ENCODE measurements around the gene KRTAP4-2. TPM values are rescaled to one million over a fixed set of nuclear protein-coding genes. Genes with fewer than 3 reads are reported as not detected.

The KRTAP4-2 gene
- total and polyA plus RNA-seq, 9 of the 15 experiments (the other 6 are each of a cell fraction or from before 2014, with no cell fraction given): not detected

GRCh38 chr17:41149652-41149985 is 28.4 kb downstream of the KRTAP4-2 start, which contains the start of gene KRTAP4-5:
TSS of gene KRTAP4-5 (minus strand) at chr17:41149825. CDS start at chr17:41149767, 58 bp downstream.
- no peaks in the 10 kb centered on the region; a peak in 1 of 5 replicates for H3K27me3 ChIP-seq (ENCODE audit: control insufficient read depth in 2 of 2, insufficient read depth in 2 of 2, low read length in 2 of 2)
- ATAC-seq (no peak), DNase-seq (ENCODE audit: extremely low read depth in 1 of 4, low spot score in 3 of 4) (no peak), FAIRE-seq (no peak)
- POLR2A ChIA-PET: no interaction called here
- no peak within 1 kb of the TSS for H2AFZ ChIP-seq (ENCODE audit: low read depth, low read length)
- H3K4me2 ChIP-seq (ENCODE audit: insufficient read depth, low read length): no peak within 1 kb of the TSS
- 0% methylated on average over 2 of the region's 2 CpGs for WGBS (ENCODE audit: insufficient coverage, low coverage, missing lambda C conversion rate)
- H3K9me1 ChIP-seq (ENCODE audit: control insufficient read depth, insufficient read depth, low read length): no peaks in the 10 kb centered on the region
- no peaks in the 10 kb centered on the region for H3K36me3 ChIP-seq (ENCODE audit: control insufficient read depth, insufficient read depth, low read length)
- H3K27ac ChIP-seq (ENCODE audit: extremely low read depth, low read depth, low read length): no peak within 1 kb of the TSS
- no peaks in the 10 kb centered on the region for H4K20me1 ChIP-seq (replicated peaks; ENCODE audit: control insufficient read depth, insufficient read depth, low read length)
- no peak within 1 kb of the TSS for H3K9ac ChIP-seq (ENCODE audit: insufficient read depth in 1 of 2, low read depth in 2 of 2, low read length in 2 of 2)
- intact Hi-C loops (cut with micrococcal nuclease): no loop called here
- no peaks in the 10 kb centered on the region for H3K4me1 ChIP-seq (replicated peaks in 1 of 2; ENCODE audit: control insufficient read depth in 2 of 2, insufficient read depth in 2 of 2, low read length in 2 of 2)
- no peaks in the 10 kb centered on the region for H3K79me2 ChIP-seq (ENCODE audit: control insufficient read depth, insufficient read depth, low read length)
- no peak within 1 kb of the TSS for H3K4me3 ChIP-seq
- H3K9me3 ChIP-seq (replicated peaks; ENCODE audit: control insufficient read depth, insufficient read depth, low read depth, low read length): no peaks in the 10 kb centered on the region
- BruUV-seq (replicated peaks): no TSS peak
- in situ Hi-C loops (cut with MboI): no loop called here
- CTCF ChIA-PET (ENCODE audit: low intra/inter-chr PET ratio): no interaction called here
- TF ChIP-seq RUNX1 (IDR thresholded peaks at IDR 0.05; ENCODE audit: low read depth) (no peak), HNRNPK (IDR thresholded peaks at IDR 0.05; ENCODE audit: low read depth, low read length, poor library complexity, severe bottlenecking) (no peak), ZNF518B (CRISPR knock-in tag; IDR thresholded peaks at IDR 0.05) (no peak), ZHX1 (conservative IDR thresholded peaks at IDR 0.05; ENCODE audit: low read length) (no peak), ZNF175 (CRISPR knock-in tag; IDR thresholded peaks at IDR 0.05; ENCODE audit: low read depth) (no peak), NFRKB (IDR thresholded peaks at IDR 0.05; ENCODE audit: low read depth) (no peak), ZNF644 (tag; IDR thresholded peaks at IDR 0.05; ENCODE audit: low read depth) (no peak), CAMTA2 (CRISPR knock-in tag; conservative IDR thresholded peaks at IDR 0.05) (no peak), BRD4 (IDR thresholded peaks at IDR 0.05) (no peak), FOXK1 (CRISPR knock-in tag; IDR thresholded peaks at IDR 0.05; ENCODE audit: borderline replicate concordance) (no peak), ZNF609 (CRISPR knock-in tag; IDR thresholded peaks at IDR 0.05; ENCODE audit: borderline replicate concordance) (no peak)
